ENCODE results near the gene CBFA2T3.

CBFA2T3 gene

GRCh38 chr16:88977018-88977811 is at the start of gene CBFA2T3:
Gene CBFA2T3 (minus strand): TSS chr16:88977207. CDS start chr16:88976807, 400 bp downstream.
- in situ Hi-C loops (cut with HindIII; ENCODE audit: low sequenced_read_pairs) = no loop called here
- no peak within 1 kb of the TSS for H3K4me3 ChIP-seq (ENCODE audit: low read depth, low read length)
- no peak for TF ChIP-seq CTCF (IDR thresholded peaks at IDR 0.05; ENCODE audit: low read depth, low read length, missing control alignments)
- DNase-seq (ENCODE audit: low read depth) = no peak

- H3K4me3 ChIP-seq (ENCODE audit: low read depth, low read length) = no peak overlapping the region
- TF ChIP-seq CTCF (IDR thresholded peaks at IDR 0.05; ENCODE audit: low read depth, low read length, missing control alignments) = no peak
- DNase-seq (ENCODE audit: low read depth) = no peak
- in situ Hi-C loops (cut with HindIII; ENCODE audit: low sequenced_read_pairs) = no loop called here
Observed at GRCh38 chr16:89026121-89026612, 49.2 kb upstream of the CBFA2T3 start.

GRCh38 chr16:89025636-89026035 is 48.6 kb upstream of the CBFA2T3 start:
- in situ Hi-C loops (cut with HindIII; ENCODE audit: low sequenced_read_pairs) = no loop called here
- no peak for DNase-seq (ENCODE audit: low read depth)
- TF ChIP-seq CTCF (IDR thresholded peaks at IDR 0.05; ENCODE audit: low read depth, low read length, missing control alignments) = no peak
- H3K4me3 ChIP-seq (ENCODE audit: low read depth, low read length) = no peak overlapping the region

DNA sequence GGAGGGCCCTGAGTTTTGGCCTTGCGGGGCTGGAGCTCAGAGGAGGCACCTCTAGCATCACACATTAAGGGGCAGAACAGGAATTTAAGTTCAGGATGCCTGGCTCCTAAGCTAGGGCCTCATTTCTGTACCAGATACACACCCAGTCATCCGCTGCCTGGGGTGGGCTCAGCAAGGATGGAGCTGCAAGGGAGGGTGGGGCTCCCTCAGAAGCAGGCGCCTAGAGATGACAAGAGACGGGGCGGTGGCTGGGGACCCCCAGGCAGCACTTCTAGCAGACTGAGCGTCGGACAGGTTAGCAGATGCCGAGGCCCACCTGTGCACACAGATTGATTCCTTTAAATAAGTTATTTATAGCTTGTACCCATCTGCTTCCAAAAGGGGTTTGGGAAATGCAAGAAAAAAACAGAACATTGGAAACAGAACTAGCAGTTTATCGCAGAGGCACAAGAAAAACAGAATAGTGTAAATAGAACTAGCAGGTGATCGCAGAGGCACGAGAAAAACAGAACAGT is 47.6 kb upstream of the CBFA2T3 start:
- H3K4me3 ChIP-seq (ENCODE audit: low read depth, low read length) = no peak overlapping the region
- no peak for TF ChIP-seq CTCF (IDR thresholded peaks at IDR 0.05; ENCODE audit: low read depth, low read length, missing control alignments)
- DNase-seq (ENCODE audit: low read depth) = no peak
- in situ Hi-C loops (cut with HindIII; ENCODE audit: low sequenced_read_pairs) = no loop called here

GRCh38 chr16:89023621-89024511 is 46.9 kb upstream of the CBFA2T3 start:
- no peak for TF ChIP-seq CTCF (IDR thresholded peaks at IDR 0.05; ENCODE audit: low read depth, low read length, missing control alignments)
- no peak for DNase-seq (ENCODE audit: low read depth)
- in situ Hi-C loops (cut with HindIII; ENCODE audit: low sequenced_read_pairs) = no loop called here
- no peak overlapping the region for H3K4me3 ChIP-seq (ENCODE audit: low read depth, low read length)

DNA sequence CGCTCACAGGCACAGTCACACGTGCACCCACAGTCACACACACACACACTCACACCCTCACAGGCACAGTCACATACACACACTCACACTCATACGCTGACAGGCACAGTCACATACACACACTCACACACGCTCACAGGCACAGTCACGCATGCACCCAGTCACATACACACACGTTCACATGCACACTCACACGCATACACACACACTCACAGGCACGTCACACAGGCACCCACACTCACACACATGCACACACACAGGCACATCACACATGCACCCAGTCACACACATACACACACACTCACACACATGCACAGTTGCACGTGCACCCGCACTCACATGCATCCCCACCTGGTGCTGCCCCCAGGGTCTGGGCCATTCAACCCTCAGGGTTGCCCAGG is 46.1 kb upstream of the CBFA2T3 start:
- in situ Hi-C loops (cut with HindIII; ENCODE audit: low sequenced_read_pairs) = no loop called here
- no peak for TF ChIP-seq CTCF (IDR thresholded peaks at IDR 0.05; ENCODE audit: low read depth, low read length, missing control alignments)

More for the DNA sequence above, 46.1 kb upstream of the CBFA2T3 start:
- no peak for DNase-seq (ENCODE audit: low read depth)
- H3K4me3 ChIP-seq (ENCODE audit: low read depth, low read length) = no peak overlapping the region
